GM12892 (cell line): ENCODE measurements around the gene WDR26.
A peak's percentile ranks its signal among the peaks of the same experiment; 100 is the strongest.

ENCODE experiments used
- DNase-seq: peaks from one replicate; pipeline ENCODE4 v3.0.0; 2011; ENCODE audit not compliant: insufficient read length
- FAIRE-seq: peaks from 2 replicates; lab custom pipeline; 2011; peaks lifted over from hg19 to GRCh38; lab: Jason Lieb, UNC
- POLR2A ChIP-seq: IDR thresholded peaks from 2 replicates; pipeline ENCODE4 v1.6.1; 2011; ENCODE audit warnings: low read depth, low read length, control low read depth
- POLR2AphosphoS5 ChIP-seq: IDR thresholded peaks from 2 replicates; pipeline ENCODE4 v1.6.1; 2011; ENCODE audit warnings: low read depth, low read length, control low read depth
- TAF1 ChIP-seq: IDR thresholded peaks from 2 replicates; pipeline ENCODE4 v1.6.1; 2011; ENCODE audit warnings: low read depth, mild to moderate bottlenecking, control low read depth, low read length, borderline replicate concordance

WDR26 gene

DNA sequence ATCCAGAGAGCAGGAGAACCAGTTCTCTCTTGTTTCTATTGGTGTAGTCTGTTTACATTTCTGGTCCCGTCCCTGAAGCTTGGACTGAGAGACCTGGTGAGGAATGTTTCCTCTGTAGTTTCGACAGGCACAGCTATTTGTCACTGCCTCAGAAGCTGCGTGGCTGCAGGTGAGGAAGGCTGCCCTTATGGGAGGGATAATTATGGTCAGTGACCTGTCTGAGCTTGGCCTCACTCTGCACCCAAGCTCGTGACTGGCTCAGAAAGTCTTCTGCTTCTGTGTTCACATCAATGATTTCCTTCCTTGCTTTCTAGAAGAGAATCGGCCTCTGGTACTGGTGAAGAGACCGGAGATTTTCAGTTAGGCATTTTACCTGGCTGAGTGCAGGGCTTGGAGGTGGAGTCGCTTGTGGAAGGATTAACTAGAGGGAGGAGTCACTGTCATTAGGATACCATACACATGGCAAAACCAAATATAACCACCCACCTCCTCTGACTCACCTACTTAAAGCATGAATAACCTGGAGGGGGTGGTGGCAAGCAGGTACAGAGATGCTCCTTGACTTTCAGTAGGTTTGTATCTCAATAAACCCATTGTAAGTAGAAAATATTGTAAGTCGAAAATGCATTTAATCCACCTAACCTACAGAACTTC lies 19.9 kb upstream of the WDR26 start:
- FAIRE-seq (no peak), DNase-seq (no peak)
- no peak for TF ChIP-seq TAF1
- TF ChIP-seq POLR2A = no peak
- no peak for TF ChIP-seq POLR2AphosphoS5

DNA sequence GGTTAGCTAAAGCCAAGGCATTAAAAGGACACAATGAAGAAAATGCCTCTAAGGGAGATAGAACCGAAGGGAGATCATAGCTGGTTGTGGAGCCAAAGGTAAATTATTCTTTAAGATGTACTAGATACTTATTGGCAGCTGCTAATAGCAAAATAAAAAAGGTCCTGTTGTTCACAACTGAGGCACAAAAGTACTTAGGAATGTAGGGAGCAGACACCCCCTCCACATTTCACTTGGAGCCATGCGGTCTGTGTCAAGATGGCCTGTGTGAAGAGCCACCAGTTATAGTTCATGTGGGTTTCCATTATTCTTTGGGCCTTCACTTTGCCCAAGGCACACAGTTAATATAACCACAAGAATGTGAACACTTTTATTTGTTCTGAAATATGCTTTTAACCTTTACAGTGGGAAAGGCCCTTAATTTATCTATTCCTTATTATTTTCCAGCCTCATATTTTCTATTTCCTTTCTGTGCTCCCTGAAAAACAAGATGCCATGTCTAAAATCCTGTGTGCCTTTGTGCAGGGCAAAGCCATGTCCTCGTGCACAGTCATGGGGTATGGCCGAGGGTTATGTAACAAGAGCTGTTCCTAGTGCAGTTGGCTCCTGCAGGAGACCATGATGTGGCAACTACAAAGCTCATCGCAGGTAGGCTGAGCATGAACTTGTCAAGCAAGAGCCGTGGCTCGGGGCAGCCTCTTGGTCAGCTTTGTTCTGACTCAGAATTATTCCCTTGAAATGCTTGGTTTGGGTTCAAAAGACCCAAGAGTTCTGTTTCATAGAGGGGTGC lies 16.2 kb upstream of the WDR26 start:
- no peak for TF ChIP-seq POLR2A
- no peak for TF ChIP-seq POLR2AphosphoS5
- no peak for TF ChIP-seq TAF1
- no peak for FAIRE-seq
- no peak for DNase-seq

DNA sequence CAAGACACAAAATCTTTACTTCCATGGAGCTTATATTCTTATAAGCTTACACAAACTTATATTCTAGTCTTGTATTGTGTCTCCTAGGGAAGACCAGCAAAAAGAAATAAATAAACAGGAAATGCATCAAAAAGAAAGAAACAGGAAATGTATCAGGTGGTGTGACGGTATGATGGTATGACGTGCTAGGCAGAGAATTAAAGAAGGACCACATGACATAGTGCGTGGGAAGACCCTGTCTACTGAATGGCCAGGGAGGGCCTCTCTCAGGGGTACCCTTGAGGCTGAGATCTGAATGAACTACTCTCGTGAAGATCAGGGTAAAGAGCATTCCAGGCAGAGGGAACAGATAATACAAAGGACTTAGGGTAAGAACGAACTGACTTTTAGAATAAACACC lies 15.6 kb upstream of the WDR26 start:
- TF ChIP-seq POLR2A (no peak), POLR2AphosphoS5 (no peak), TAF1 (no peak)
- DNase-seq (no peak), FAIRE-seq (no peak)

DNA sequence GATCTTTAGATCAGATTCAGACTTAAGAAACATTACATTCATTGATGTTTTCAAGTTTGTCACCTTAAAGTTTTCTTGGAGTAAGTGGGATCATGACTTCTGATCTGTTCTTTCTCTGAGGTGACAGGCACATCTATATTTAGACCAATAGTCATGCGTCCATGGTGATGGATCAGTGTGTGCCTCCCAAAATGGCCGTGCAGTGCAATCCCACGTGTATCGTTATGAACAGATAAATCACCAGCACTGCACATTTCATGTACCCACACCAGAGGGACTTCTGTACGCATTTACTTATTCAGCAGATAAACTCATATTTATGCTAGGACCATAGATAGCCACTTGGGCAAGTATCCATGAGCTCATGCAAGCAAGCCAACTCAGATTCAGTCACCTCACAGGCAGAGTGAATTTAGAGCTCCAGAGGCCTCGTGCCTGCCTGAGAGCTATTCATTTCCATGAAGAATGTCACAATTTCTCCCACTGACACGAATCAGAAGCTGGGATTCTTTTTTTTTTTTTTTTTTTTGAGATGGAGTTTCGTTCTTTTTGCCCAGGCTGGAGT lies 13.9 kb upstream of the WDR26 start:
- TF ChIP-seq POLR2A = no peak
- FAIRE-seq (no peak), DNase-seq (no peak)

DNA sequence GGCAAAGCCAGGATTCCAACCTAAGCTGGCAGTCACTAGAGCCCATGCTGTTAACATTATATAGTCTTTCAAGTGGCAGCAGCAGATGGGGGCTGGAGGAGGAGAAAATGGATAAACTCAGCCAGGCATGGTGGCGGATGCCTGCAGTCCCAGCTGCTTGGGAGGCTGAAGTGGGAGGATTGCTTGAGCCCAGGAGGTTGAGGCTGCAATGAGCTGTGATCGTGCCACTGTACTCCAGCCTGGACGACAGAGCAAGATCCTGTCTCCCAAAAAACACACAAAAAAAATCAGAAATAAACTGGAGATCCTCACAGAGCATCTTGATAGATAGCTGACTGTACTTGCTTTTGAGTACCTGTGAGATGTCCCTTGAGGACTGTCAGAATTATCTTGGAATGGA lies 13.4 kb upstream of the WDR26 start:
- DNase-seq (no peak), FAIRE-seq (no peak)
- no peak for TF ChIP-seq POLR2A
- no peak for TF ChIP-seq TAF1
- no peak for TF ChIP-seq POLR2AphosphoS5

DNA sequence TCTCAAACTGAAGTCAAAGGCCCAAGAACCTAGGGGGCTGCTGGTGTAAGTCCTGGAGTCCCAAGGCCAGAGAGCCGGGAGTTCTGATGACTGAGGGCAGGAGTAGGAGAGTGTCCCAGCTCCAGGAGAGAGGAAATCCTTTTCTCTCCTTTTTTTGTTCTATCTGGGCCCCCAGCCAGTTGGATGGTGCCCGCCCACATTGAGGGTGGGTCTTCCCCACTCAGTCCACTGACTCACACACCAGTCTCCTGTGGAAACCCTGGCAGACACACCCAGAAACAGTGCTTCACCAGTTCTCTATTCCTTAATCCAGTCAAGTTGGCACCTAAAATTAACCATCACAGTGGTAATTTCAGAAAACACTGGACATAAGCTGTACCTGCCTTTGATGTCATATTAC lies 12.7 kb upstream of the WDR26 start:
- DNase-seq = no peak
- no peak for TF ChIP-seq TAF1
- TF ChIP-seq POLR2AphosphoS5 = no peak
- no peak for TF ChIP-seq POLR2A
- no peak for FAIRE-seq

DNA sequence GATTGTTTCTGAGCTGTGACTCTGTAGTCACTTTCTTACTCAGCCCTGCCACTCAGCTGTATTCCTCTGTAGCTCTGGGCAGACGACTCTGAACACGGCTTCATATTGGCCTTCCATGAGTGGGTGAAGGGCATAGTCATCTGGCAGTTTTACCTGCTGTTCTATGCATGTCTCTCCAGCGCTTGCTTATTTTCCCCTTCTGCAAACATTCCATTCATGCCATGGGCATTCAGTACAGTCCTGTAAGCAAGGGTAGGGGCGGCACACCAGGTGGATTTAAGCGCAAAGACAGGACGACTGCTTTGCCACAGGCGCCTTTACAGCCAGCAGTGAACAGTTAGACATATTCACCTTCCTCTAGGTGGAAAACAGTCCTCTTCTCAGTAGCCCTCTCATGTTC lies 4.4 kb upstream of the WDR26 start:
- no peak for TF ChIP-seq POLR2A
- DNase-seq (no peak), FAIRE-seq (no peak)

DNA sequence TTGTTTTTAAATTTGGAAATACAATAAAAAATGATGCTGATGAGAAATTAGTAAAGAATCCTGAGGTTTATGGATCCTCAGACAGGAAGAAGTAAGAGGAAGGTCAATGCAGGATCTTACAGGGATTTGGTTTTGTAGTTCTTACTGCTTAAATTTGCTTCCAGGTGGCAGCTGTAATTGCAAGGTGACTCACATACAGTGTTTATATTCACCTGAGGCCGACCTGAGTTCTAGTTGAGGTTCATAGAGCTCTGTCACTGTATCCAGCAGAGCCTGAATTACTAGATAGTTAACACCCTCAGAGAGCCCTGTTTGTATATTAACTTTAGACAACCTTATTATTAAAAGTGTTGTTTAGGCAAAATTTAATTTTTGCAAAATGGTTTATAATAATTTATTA lies 1.4 kb upstream of the WDR26 start:
- no peak for TF ChIP-seq POLR2AphosphoS5
- TF ChIP-seq TAF1 = no peak
- FAIRE-seq = no peak

DNA sequence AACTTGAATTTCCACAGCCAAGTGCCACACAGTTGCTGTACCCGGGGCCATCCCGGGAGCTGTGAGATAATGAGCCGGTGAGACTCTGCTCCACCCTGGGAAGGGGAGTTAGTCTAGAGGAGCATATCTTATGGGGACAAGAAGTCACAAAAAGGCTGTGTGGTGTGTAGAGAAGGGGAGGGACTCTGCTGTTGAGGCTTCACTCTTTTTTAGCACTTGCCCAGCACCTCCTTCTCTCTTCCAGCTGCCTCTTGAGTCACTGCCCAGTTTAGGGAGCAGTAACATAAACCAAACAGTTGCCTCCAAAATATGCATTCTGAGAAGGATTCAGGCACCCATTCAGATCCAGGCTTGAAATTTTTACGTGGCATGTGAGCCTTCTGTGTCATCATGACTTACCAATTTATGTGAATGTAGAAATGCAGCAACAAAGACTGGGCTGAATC lies 744 bp upstream of the WDR26 start:
- no peak for TF ChIP-seq POLR2AphosphoS5
- TF ChIP-seq TAF1 = no peak
- no peak for TF ChIP-seq POLR2A
- peak; percentile 17 for FAIRE-seq
- DNase-seq = no peak

More for the DNA sequence above, 1.4 kb upstream of the WDR26 start:
- no peak for DNase-seq

DNA sequence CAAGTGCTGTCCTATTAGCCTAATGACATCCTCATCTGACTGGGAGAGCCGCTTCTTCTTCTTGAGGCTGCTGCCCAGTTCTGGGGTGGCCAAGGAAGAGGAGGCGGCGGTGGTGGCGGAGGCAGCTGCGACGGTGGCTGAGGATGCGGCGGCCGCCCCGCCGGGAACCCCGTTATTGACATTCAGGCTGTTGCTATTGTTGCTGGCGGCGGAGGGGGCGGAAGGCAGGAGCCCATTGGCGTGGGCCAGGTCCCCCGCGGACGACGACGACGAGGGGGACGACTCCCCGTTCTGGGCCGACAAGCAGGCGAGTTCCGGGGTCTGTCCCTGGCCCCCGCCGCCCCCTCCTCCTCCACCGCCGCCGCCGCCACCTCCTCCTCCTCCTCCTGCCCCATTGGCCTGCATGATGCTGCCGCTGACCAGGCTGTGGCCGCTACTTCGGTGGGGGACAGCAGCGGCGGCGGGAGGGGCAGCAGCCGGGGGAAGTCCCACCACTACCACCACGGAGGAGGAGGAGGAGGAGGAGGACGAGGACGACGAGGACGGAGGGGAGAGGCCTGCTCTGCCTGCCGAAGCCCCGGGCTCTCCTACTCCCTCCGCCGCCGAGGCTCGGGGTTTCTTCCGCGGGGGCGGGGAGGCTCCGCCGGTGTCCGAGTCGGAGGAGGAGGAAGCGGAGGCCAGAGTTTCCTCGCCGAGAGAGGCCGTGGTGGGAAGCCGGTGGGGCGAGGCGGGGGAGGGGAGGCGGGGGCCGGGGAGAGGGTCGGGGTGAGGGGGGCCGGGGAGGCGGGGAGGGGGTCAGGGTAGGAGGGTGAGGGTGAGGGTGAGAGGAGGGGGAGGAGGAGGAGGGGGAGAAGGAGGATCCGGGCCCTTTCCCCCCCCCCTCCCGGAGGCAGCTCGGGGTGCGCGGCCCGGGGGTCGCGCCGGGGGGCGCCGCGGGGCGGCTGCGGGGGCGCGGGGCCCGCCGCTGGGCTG lies 610 bp downstream of the WDR26 start:
- no peak for FAIRE-seq
- no peak for DNase-seq
- TF ChIP-seq POLR2AphosphoS5 = no peak
- no peak for TF ChIP-seq POLR2A
- TF ChIP-seq TAF1 = no peak

DNA sequence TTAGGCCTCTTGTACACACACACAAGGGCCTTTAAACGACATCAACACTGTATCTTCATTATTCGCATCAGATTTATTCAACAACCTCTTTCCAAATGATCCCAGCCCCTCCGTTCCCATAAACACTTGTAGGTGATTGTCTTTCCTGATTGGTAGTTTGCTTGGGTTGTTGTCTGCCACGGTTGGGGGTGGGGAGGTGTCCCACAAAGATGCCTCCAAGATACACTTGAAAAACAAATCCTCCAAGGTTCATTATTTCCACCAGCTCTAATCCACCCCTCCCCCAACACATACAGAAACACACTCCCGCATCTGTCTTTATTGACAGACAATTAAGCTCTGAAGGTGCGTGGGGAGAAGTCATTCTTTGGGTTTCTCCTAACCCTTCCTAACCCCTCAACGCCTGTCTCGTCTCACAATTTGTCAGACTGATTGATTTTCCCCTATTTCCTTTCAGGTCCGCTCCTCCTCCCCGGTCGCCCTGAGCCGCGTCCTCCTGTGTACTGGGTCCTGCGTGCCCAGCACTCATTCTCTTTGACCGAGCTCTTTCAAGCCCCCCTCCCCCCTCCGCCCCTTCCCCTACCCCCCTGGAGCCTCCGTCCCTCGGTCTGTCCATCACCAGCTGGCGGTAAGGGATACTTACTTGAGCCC lies 1.4 kb downstream of the WDR26 start:
- no peak for DNase-seq
- peak; percentile 54 for FAIRE-seq
- TF ChIP-seq TAF1 (no peak), POLR2A (no peak), POLR2AphosphoS5 (no peak)
